Right atrium auricular region (tissue), 2 donors: ENCODE measurements around the gene TCEA3. TPM values are rescaled to one million over a fixed set of nuclear protein-coding genes. Genes with fewer than 3 reads are reported as not detected.
A peak's percentile ranks its signal among the peaks of the same experiment; 100 is the strongest.

Experiments used
- DNase-seq: peaks from one replicate; pipeline ENCODE4 v3.0.0-alpha.2; 2019; ENCODE audit warnings: low spot score
- H3K27ac ChIP-seq, 2 donors: fragments of 200-600 bp; sonication (generic); 1 replicate in 1 of 2; 2 replicates in 1 of 2; pipeline ENCODE4 v1.5.1; 2016 to 2019
- H3K27me3 ChIP-seq, 2 donors: fragments of 200-600 bp; sonication (generic); one replicate each; pipeline versions ENCODE4 v1.5.1 to v1.6.0; 2017 to 2019
- H3K36me3 ChIP-seq: fragments of 200-600 bp; sonication (generic); one replicate; pipeline ENCODE4 v1.5.1; 2016
- H3K4me1 ChIP-seq, 2 donors: fragments of 200-600 bp; sonication (generic); one replicate each; pipeline versions ENCODE4 v1.5.1 to v1.6.0; 2017 to 2019
- H3K4me3 ChIP-seq, 2 donors: fragments of 200-600 bp; sonication (generic); 1 replicate in 1 of 2; 2 replicates in 1 of 2; pipeline ENCODE4 v1.5.1; 2017 to 2019; ENCODE audit warnings: mild to moderate bottlenecking in 1 of 2, moderate library complexity in 1 of 2
- H3K9me3 ChIP-seq, 2 donors: fragments of 200-600 bp; sonication (generic); one replicate each; pipeline ENCODE4 v1.5.1; 2019
- CTCF ChIP-seq, 2 donors: fragments of 200-600 bp; sonication (generic); IDR thresholded peaks; one replicate each; pipeline ENCODE4 v1.5.1; 2019; ENCODE audit warnings: antibody characterized with exemption in 2 of 2
- total RNA-seq, 2 donors: library from RNA; depleted of rRNA; stranded (reverse); fragments of >200 nt; gene quantifications; one replicate each; pipeline ENCODE4 v1.1.0, GENCODE V29; 2016

The TCEA3 gene
- total RNA-seq, 2 donors from 2014 or later = 24.4 to 40.1 TPM

- Histone ChIP-seq H3K27me3 (no peaks in the 10 kb centered on the region), H3K4me1 (peaks cover 3 to 47% of the 10 kb centered on the region in 2 donors), H3K9me3 (no peaks in the 10 kb centered on the region), H3K36me3 (peaks cover 4% of the 10 kb centered on the region), H3K27ac (peak overlapping the region; percentile 51 to 69), H3K4me3 (no peak overlapping the region)
- peak; percentile 92 for DNase-seq
- peak; percentile 89 to 98 for TF ChIP-seq CTCF (IDR thresholded peaks at IDR 0.05)
Observed at GRCh38 chr1:23403735-23404486, 20.6 kb downstream of the TCEA3 start.

GRCh38 chr1:23403355-23403734, 21.2 kb downstream of the TCEA3 start:
- Histone ChIP-seq H3K4me1 (peaks cover 3 to 42% of the 10 kb centered on the region in 2 donors), H3K4me3 (no peak overlapping the region), H3K9me3 (no peaks in the 10 kb centered on the region), H3K36me3 (no peaks in the 10 kb centered on the region), H3K27ac (peak overlapping the region; percentile 51 to 69), H3K27me3 (no peaks in the 10 kb centered on the region)
- TF ChIP-seq CTCF (IDR thresholded peaks at IDR 0.05) = no peak
- DNase-seq = no peak

- no peak for TF ChIP-seq CTCF (IDR thresholded peaks at IDR 0.05)
- Histone ChIP-seq H3K4me1 (peaks cover 3 to 42% of the 10 kb centered on the region in 2 donors), H3K27ac (peak overlapping the region; percentile 51 to 69), H3K4me3 (no peak overlapping the region), H3K36me3 (no peaks in the 10 kb centered on the region), H3K9me3 (no peaks in the 10 kb centered on the region), H3K27me3 (no peaks in the 10 kb centered on the region)
- no peak for DNase-seq
Observed at GRCh38 chr1:23403038-23403336, 21.6 kb downstream of the TCEA3 start.

GRCh38 chr1:23402286-23403037, 22.1 kb downstream of the TCEA3 start:
- peaks cover 3 to 42% of the 10 kb centered on the region in 2 donors for H3K4me1 ChIP-seq
- no peak for TF ChIP-seq CTCF (IDR thresholded peaks at IDR 0.05)

GRCh38 chr1:23401313-23401712, 23.2 kb downstream of the TCEA3 start:
- Histone ChIP-seq H3K27me3 (no peaks in the 10 kb centered on the region), H3K27ac (peak overlapping the region; percentile 27 to 74), H3K9me3 (no peaks in the 10 kb centered on the region), H3K36me3 (no peaks in the 10 kb centered on the region), H3K4me1 (peaks cover 3 to 42% of the 10 kb centered on the region in 2 donors), H3K4me3 (no peak overlapping the region)
- no peak for TF ChIP-seq CTCF (IDR thresholded peaks at IDR 0.05)
- DNase-seq = no peak

More at GRCh38 chr1:23402286-23403037, 22.1 kb downstream of the TCEA3 start:
- H3K27me3 ChIP-seq = no peaks in the 10 kb centered on the region
- peak overlapping the region; percentile 51 to 69 for H3K27ac ChIP-seq
- H3K9me3 ChIP-seq = no peaks in the 10 kb centered on the region
- no peak overlapping the region for H3K4me3 ChIP-seq
- no peak for DNase-seq
- no peaks in the 10 kb centered on the region for H3K36me3 ChIP-seq
